Posterior cingulate gyrus (tissue), 11 donors: ENCODE data around the gene MAB21L4.

ENCODE experiments used
- DNase-seq, 10 donors: peaks; one replicate each; pipeline versions ENCODE4 v3.0.0 to v3.0.0-alpha.2; 2020 to 2021; ENCODE audit warnings: mixed read lengths in 3 of 10
- intact Hi-C: fragments of 100-400 bp; cut with DNase I; formaldehyde crosslinking; loops from one replicate; pipeline ENCODE4 v1.15.1; 2023

Gene MAB21L4

GRCh38 chr2:240913810-240914644 lies 18.1 kb upstream of the MAB21L4 start:
- intact Hi-C loops, result no loop called here
- peak in 9 of 10 donors; percentile 36 to 91 (median 60) for DNase-seq

GRCh38 chr2:240912878-240913809 lies 17.2 kb upstream of the MAB21L4 start:
- intact Hi-C loops, result no loop called here

GRCh38 chr2:240911641-240912265 lies 15.8 kb upstream of the MAB21L4 start:
- DNase-seq, result no peak
- intact Hi-C loops, result no loop called here

More at GRCh38 chr2:240912878-240913809, 17.2 kb upstream of the MAB21L4 start:
- no peak for DNase-seq

GRCh38 chr2:240909216-240909974 lies 13.4 kb upstream of the MAB21L4 start:
- DNase-seq, result no peak
- intact Hi-C loops, result no loop called here

- DNase-seq, result peak in 3 of 10 donors; percentile 27 to 54 (median 53)
- intact Hi-C loops, result no loop called here
Observed at GRCh38 chr2:240906911-240907590, 11.1 kb upstream of the MAB21L4 start.

GRCh38 chr2:240906141-240906910 lies 10.4 kb upstream of the MAB21L4 start, which contains the start of gene CROCC2:
CROCC2 (plus strand) TSS chr2:240906336; CDS start chr2:240906514, 178 bp downstream.
- peak in 3 of 10 donors; percentile 39 to 79 (median 69) for DNase-seq
- intact Hi-C loops, result no loop called here

- DNase-seq, result peak in 3 of 10 donors; percentile 50 to 59 (median 58)
- intact Hi-C loops, result no loop called here
Observed at GRCh38 chr2:240905176-240905781, 9.3 kb upstream of the MAB21L4 start.

- DNase-seq, result peak in 3 of 10 donors; percentile 68 to 79 (median 73)
- intact Hi-C loops, result no loop called here
Observed at GRCh38 chr2:240904216-240905175, 8.5 kb upstream of the MAB21L4 start.

GRCh38 chr2:240903191-240904060 lies 7.5 kb upstream of the MAB21L4 start:
- intact Hi-C loops, result no loop called here
- DNase-seq, result peak in 3 of 10 donors; percentile 53 to 64 (median 60)

- intact Hi-C loops, result no loop called here
- DNase-seq, result peak in 3 of 10 donors; percentile 57 to 60 (median 59)
Observed at GRCh38 chr2:240902615-240903041, 6.7 kb upstream of the MAB21L4 start.

GRCh38 chr2:240901986-240902614 lies 6.1 kb upstream of the MAB21L4 start:
- intact Hi-C loops, result no loop called here
- peak in 3 of 10 donors; percentile 22 to 66 (median 30) for DNase-seq

GRCh38 chr2:240900141-240900860 lies 4.3 kb upstream of the MAB21L4 start:
- intact Hi-C loops, result no loop called here
- peak in 3 of 10 donors; percentile 57 to 73 (median 66) for DNase-seq

- intact Hi-C loops, result no loop called here
- DNase-seq, result peak in 3 of 10 donors; percentile 69 to 75 (median 73)
Observed at GRCh38 chr2:240899468-240899865, 3.5 kb upstream of the MAB21L4 start.

GRCh38 chr2:240898731-240899467 lies 2.9 kb upstream of the MAB21L4 start:
- DNase-seq, result peak in 5 of 10 donors; percentile 28 to 88 (median 66)
- intact Hi-C loops, result no loop called here
